LNCaP clone FGC (cell line): ENCODE results near the gene MACC1.

Experiments used
- DNase-seq: peaks from one replicate; pipeline ENCODE4 v3.0.0-alpha.2; 2011; ENCODE audit warnings: low read depth
- H3K4me3 ChIP-seq: 2 replicates; pipeline ENCODE4 v1.5.1; 2011; ENCODE audit warnings: mild to moderate bottlenecking, low read depth, low read length, control low read depth
- CTCF ChIP-seq: IDR thresholded peaks from 2 replicates; pipeline ENCODE4 v1.5.1; 2012; ENCODE audit warnings: mild to moderate bottlenecking; ENCODE audit not compliant: control insufficient read depth, insufficient read depth; ENCODE audit errors: extremely low read depth

Gene MACC1

GRCh38 chr7:20162665-20163064 lies 54.5 kb downstream of the MACC1 start:
- H3K4me3 ChIP-seq, result no peak overlapping the region
- no peak for DNase-seq
- no peak for TF ChIP-seq CTCF

DNA sequence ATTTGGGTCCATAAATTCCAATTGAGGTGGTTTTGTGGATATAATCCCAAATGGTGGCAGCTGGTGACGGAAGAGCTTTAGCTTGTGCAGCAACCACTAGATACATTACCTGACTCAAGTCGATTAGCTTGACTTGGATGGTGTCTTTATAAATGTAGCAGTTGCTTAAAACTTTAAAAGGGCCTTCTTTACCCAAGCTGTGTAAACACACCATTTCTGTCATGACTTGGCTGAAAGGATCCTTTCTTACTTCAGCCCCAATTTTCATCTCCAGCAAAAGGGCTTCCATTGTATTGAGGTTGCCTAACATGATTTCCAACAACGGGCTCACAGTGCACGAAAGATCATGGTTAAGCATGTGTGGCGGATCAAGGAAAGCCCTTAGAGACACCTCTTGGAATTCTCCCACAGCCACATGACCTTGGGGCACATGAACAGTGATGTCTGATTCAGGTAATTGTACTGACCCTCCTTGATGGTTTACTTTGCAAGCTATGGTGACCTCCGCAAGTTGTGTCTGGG lies 57.9 kb downstream of the MACC1 start:
- TF ChIP-seq CTCF, result no peak
- DNase-seq, result no peak

GRCh38 chr7:20158684-20159083 lies 58.5 kb downstream of the MACC1 start:
- TF ChIP-seq CTCF, result no peak
- DNase-seq, result no peak

More for the DNA sequence above, 57.9 kb downstream of the MACC1 start:
- H3K4me3 ChIP-seq, result no peak overlapping the region

DNA sequence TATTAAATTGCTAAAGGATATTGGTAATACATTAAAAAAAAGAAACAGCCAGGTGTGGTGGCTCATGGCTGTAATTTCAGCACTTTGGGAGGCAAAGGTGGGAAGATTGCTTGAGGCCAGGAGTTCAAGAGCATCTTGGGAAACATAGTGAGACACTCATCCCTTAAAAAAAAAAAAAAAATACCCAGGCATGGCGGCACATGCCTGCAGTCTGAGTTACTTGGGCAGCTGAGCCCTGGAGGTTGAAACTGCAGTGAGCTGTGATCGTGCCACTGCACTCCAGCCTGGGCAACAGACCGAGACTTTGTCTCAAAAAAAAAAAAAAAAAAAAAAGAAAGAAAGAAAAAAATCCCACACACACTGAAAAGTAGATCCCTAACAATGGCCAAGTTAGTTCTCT lies 59.7 kb downstream of the MACC1 start:
- TF ChIP-seq CTCF, result no peak
- DNase-seq, result no peak
- no peak overlapping the region for H3K4me3 ChIP-seq

More at GRCh38 chr7:20158684-20159083, 58.5 kb downstream of the MACC1 start:
- no peak overlapping the region for H3K4me3 ChIP-seq

DNA sequence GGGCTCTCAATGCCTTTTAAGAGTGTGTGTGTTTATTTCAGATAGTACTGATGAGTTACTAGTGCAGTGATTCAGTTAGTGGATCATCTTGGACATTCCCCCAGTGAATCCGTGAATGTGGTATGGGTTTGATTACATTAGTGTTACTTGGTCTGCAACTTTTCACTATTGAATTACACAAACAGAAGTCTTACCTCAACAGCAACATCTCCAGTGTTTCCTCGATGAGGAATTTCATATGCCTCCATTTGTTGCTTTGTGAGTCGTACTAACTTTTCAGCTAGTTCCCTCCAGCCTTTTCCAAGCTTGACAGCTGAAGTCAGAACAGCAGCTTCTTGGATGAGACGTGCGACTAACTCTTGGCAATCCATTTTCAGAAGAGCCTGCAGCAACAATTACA lies 63.2 kb downstream of the MACC1 start:
- DNase-seq, result no peak
- no peak overlapping the region for H3K4me3 ChIP-seq
- TF ChIP-seq CTCF, result no peak

- no peak overlapping the region for H3K4me3 ChIP-seq
- DNase-seq, result no peak
- no peak for TF ChIP-seq CTCF
These were observed 63.6 kb downstream of the MACC1 start for GRCh38 chr7:20153567-20153966.

- no peak overlapping the region for H3K4me3 ChIP-seq
- TF ChIP-seq CTCF, result no peak
- no peak for DNase-seq
These were observed 64.7 kb downstream of the MACC1 start for GRCh38 chr7:20152511-20152910.
